GM21619 (cell line): ENCODE measurements around the gene OR4F6.

Source experiments
- ATAC-seq: cut with Tn5 transposase; IDR thresholded peaks from one replicate; pipeline ENCODE4 v1.9.1; 2021; ENCODE audit not compliant: unreplicated experiment

The OR4F6 gene

DNA sequence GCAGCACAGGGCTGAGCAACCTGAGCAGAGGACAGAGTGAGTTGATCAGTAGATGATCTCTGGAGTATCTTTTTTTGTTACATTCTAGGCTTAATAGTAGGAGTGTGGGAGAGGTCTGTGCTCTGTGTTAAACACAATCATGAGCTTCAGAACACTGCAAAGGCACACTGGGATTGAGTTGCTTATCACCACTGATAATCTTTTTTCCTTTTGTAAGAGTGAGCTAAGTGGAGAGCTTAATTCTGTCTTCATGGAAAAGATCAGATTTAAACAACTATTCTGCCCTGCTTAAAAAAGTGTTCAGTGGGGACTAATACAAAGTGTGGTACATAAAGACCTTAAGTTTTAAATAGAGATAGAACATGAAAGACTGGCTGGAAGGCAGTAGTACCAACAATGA is 1.1 kb downstream of the OR4F6 start:
- ATAC-seq: no peak

GRCh38 chr15:101804941-101805340 is 1.6 kb downstream of the OR4F6 start:
- ATAC-seq: no peak

- no peak for ATAC-seq
Observed at GRCh38 chr15:101805605-101806345, 2.5 kb downstream of the OR4F6 start.

GRCh38 chr15:101807345-101807945 is 4.1 kb downstream of the OR4F6 start:
- ATAC-seq: no peak

DNA sequence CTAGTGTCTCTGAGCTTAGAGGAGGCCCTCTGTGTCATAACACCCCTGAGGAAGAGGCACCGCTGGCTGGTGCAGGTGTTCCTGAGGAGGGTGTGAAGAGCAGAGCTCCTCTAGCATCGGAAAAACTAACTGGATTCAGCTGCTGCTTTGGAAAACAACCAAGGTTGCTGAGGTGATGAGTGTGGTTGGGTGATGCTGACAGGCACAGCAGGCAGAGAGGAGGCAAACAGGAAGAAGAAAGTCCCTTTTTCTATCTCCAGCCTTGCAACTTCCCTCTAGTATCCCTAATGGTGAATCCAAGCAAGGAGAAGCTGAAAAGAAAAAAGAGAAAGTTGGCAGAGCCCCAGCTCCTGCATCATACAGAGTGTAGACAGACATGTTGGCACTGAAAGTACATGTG is 4.9 kb downstream of the OR4F6 start:
- no peak for ATAC-seq

GRCh38 chr15:101810456-101810855 is 7.1 kb downstream of the OR4F6 start:
- no peak for ATAC-seq

- ATAC-seq: no peak
Observed at GRCh38 chr15:101810876-101811275, 7.6 kb downstream of the OR4F6 start.

DNA sequence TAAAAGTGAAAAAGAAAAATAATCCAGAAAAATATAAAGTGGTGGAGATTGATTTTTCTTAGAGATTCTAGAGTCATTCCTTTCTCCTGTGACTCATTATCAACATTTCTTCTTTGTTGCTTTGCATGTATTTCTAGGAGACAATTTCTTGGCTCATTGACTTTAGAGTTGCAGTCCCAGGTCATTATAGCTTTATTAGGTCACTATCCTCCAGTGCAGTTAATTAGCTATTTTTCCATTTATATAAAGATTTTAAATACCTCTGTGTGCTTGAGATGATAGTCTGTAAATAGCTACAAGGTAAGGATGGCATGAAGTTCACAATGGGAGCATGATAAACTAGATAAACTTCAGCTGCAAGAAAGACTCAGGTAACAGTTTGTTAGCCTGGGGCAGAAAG is 8.6 kb downstream of the OR4F6 start, which contains the start of gene OR4F15:
Gene OR4F15, plus strand, starts transcription at position 301 of the 400 bp plus-strand sequence. CDS start 5,985 bp downstream, outside the sequence.
- no peak for ATAC-seq

DNA sequence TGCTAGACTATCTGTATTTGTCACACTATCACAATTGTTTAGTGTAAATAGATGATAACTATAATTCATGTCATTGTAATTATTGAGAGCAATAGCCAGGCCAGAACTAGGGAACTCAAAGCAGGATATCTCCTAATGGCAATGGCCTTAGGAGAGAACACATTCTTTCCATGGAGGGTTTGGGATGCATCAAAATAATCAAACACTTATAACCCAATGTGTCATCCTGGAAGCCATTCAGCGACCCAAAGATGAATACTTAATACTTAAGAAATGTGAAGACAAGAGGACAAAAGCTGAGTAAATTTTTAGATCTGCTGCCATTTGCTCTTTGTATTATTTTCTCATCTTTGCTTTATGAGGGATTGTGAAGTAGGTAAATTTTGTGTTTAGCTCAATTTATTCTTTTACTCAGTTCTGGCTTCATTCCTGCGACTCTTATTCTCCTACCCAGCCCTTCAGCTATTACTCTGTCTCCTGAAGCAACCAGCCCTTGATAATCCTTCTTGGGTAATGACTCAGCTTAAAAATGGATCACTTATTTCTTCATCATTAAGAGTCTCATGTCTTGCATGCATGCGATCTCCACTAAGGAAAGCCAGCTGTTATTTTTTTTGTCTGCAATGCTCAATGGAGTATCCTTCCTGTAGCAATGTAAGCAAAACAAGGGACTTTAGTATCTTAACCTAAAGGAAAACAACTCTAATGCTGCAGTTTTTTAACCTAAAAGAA is 10.7 kb downstream of the OR4F6 start:
- ATAC-seq: no peak

DNA sequence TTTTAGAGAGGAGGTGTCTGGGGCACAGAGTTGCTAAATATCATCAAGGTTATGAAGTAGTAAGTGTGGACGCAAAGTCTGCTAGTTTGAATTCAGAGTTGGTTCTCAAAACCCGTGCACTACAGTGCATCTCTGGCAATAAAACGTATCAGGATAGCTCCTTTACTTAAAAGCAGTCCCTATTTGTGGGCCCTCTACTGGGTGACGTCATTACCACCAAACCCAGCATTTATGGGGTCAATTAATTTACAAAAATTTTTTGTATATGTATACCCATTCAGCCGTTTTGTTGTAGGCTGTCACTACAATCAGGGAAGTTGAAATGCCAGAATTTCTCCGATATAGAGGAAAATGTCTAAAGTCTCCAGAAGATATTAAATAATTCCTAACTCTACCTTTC is 17.5 kb downstream of the OR4F6 start:
- ATAC-seq: no peak

- ATAC-seq: no peak
Observed at GRCh38 chr15:101827257-101827656, 23.9 kb downstream of the OR4F6 start.

DNA sequence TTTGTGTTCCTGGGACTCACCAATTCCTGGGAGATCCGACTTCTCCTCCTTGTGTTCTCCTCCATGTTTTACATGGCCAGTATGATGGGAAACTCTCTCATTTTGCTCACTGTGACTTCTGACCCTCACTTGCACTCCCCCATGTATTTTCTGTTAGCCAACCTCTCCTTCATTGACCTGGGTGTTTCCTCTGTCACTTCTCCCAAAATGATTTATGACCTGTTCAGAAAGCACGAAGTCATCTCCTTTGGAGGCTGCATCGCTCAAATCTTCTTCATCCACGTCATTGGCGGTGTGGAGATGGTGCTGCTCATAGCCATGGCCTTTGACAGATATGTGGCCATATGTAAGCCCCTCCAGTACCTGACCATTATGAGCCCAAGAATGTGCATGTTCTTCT is 25.5 kb downstream of the OR4F6 start:
- ATAC-seq: no peak

DNA sequence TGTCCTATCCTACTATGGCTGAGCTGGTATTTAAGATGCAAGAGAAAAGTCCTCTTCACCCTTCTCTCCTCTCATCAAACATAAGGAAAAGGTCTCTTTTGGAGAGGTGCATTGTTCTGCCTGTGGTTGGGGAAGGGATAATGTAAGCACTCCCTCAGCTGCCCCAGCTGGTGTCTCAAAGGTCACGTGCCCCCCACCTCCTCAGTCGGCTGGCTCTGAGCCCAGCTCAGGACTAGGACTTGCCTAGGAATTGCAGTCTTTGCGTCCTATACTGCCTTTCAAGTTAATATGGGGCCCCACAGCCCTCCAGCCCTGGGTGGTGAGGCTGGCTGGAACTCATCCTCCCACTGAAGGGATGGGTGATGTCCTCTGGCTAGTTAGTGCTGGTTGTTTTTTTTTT is 38.3 kb downstream of the OR4F6 start:
- ATAC-seq: no peak

DNA sequence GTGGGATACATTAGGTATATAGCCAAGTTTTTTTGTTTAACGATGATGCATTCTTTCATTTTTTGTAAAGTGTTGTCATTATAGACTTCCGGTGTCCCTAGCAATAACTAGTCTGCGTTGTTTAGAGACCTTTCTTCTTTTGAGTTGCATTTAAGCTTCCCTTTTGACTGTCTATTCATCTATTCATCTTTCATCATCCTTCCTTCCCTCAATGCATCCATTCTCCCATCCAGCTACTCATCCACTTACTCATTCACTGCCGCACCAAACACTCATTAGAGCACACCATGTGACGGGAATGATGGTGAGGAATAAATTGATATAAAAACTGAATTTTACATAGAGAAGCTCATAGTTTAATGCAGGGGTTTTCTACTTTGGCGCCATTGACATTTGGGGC is 41.6 kb downstream of the OR4F6 start:
- no peak for ATAC-seq

DNA sequence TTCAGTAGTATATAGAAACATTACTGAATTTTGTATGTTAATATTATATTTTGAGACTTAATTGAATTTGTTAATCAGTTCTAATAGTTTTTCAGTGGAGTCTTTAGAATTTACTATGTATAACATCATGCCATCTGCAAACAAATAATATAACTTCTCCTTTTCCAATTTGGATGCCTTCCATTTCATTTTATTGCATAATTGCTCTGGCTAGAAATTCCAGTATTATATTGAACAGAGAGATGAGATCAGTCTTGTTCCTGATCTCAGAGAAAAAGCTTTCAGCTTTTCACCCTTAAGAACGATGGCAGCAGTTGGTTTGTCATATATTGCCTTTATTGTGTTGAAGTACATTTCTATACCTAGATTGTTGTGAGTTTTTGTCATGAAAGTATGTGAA is 49.0 kb downstream of the OR4F6 start:
- ATAC-seq: no peak
